Uterus (tissue), 4 donors: ENCODE data around the gene USP10. TPM values are rescaled to one million over a fixed set of nuclear protein-coding genes. Genes with fewer than 3 reads are reported as not detected.

Source experiments
- DNase-seq, 2 donors: peaks; one replicate each; pipeline ENCODE4 v3.0.0-alpha.2; 2019 to 2020
- H3K27ac ChIP-seq, 2 donors: fragments of 200-600 bp; sonication (generic); 1 replicate in 1 of 2; 2 replicates in 1 of 2; pipeline ENCODE4 v1.5.1; 2016 to 2018
- H3K27me3 ChIP-seq, 2 donors: fragments of 200-600 bp; sonication (generic); one replicate each; pipeline ENCODE4 v1.5.1; 2018 to 2019; ENCODE audit warnings: control low read depth in 1 of 2
- H3K36me3 ChIP-seq, 2 donors: fragments of 200-600 bp; sonication (generic); one replicate each; pipeline ENCODE4 v1.5.1; 2019; ENCODE audit warnings: control low read depth in 1 of 2
- H3K4me1 ChIP-seq, 2 donors: fragments of 200-600 bp; sonication (generic); one replicate each; pipeline ENCODE4 v1.5.1; 2018 to 2019; ENCODE audit warnings: control low read depth in 1 of 2
- H3K4me3 ChIP-seq, 2 donors: fragments of 200-600 bp; sonication (generic); 1 replicate in 1 of 2; 2 replicates in 1 of 2; pipeline ENCODE4 v1.5.1; 2018 to 2019; ENCODE audit warnings: mild to moderate bottlenecking in 1 of 2
- H3K9me3 ChIP-seq, 2 donors: fragments of 200-600 bp; sonication (generic); one replicate each; pipeline ENCODE4 v1.5.1; 2019; ENCODE audit warnings: control low read depth in 1 of 2
- POLR2A ChIP-seq, 2 donors: fragments of 450-650 bp; IDR thresholded peaks; one replicate each; pipeline ENCODE4 v1.6.1; 2016; ENCODE audit warnings: antibody characterized with exemption in 2 of 2, mild to moderate bottlenecking in 1 of 2, moderate library complexity in 1 of 2
- intact Hi-C: fragments of 100-400 bp; cut with DNase I; formaldehyde crosslinking; loops from one replicate; pipeline ENCODE4 v1.15.1; 2023; ENCODE audit warnings: low total_unique reads
- total RNA-seq, 4 donors: library from RNA; depleted of rRNA in 3 of 4; stranded (reverse); fragments of >200 nt in 3 of 4; gene quantifications; one replicate each; pipeline versions ENCODE4 v1.1.0 to v1.2.4, GENCODE V29; 2014 to 2023
- TF ChIP-seq, protein P1 (sequence below), 4 experiments: fragments of 200-600 bp in 2 of 4; fragments of 450-650 bp in 2 of 4; sonication (generic) in 2 of 4; IDR thresholded peaks; one replicate each; pipeline ENCODE4 v1.5.1; 2016 to 2019; ENCODE audit warnings: antibody characterized with exemption in 4 of 4, mild to moderate bottlenecking in 2 of 4, moderate library complexity in 1 of 4
- donor health status: DM: yes; HTN: yes; CAD: no.

USP10 gene
- total RNA-seq, 4 donors from 2014 or later, result 12.6 to 83.3 (median 44.2) TPM

DNA sequence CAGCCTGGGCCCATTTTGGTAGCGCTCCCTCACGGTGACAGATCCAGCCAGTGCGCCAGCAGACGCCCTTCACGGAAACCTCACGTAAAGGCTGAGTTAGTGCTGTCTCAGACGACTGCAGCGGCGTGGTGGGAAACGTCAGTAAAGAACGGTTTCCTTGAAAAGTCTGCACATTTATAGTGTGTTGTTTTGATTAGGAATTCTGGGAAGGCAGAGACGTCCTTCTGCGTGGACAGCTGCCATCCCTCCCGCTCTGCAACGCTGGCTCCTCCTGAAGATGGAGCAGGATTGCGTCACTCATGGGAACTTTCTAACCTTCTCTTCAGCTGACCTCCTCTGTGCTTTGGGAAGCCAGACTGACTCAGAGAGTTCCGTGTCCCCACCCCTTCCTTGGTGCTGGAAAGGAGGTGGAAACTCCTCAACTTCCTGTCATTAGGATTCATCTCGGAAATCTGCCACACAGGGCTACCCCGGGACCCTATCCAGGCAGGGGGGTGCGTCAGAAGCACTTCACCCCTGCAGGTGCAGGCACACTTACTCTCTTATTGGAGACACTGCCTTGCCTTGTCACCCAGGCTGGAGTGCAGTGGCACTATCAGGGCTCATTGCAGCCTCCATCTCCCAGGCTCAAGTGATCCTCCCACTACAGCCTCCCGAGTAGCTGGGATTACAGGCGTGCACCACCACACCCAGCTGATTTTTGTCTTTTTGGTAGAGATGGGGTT is 95.7 kb downstream of the USP10 start:
- Histone ChIP-seq H3K27ac (peak overlapping the region; percentile 78 to 80), H3K4me1 (no peaks in the 10 kb centered on the region), H3K27me3 (no peaks in the 10 kb centered on the region), H3K9me3 (no peaks in the 10 kb centered on the region), H3K36me3 (no peaks in the 10 kb centered on the region), H3K4me3 (peak overlapping the region in 1 of 2 donors; percentile 2)
- intact Hi-C loops, result no loop called here
- TF ChIP-seq, protein P1, sequence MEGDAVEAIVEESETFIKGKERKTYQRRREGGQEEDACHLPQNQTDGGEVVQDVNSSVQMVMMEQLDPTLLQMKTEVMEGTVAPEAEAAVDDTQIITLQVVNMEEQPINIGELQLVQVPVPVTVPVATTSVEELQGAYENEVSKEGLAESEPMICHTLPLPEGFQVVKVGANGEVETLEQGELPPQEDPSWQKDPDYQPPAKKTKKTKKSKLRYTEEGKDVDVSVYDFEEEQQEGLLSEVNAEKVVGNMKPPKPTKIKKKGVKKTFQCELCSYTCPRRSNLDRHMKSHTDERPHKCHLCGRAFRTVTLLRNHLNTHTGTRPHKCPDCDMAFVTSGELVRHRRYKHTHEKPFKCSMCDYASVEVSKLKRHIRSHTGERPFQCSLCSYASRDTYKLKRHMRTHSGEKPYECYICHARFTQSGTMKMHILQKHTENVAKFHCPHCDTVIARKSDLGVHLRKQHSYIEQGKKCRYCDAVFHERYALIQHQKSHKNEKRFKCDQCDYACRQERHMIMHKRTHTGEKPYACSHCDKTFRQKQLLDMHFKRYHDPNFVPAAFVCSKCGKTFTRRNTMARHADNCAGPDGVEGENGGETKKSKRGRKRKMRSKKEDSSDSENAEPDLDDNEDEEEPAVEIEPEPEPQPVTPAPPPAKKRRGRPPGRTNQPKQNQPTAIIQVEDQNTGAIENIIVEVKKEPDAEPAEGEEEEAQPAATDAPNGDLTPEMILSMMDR (IDR thresholded peaks at IDR 0.05), result no peak
- TF ChIP-seq POLR2A (IDR thresholded peaks at IDR 0.05), result peak in 1 of 2 donors; percentile 45
- DNase-seq, result peak; percentile 90 to 94

DNA sequence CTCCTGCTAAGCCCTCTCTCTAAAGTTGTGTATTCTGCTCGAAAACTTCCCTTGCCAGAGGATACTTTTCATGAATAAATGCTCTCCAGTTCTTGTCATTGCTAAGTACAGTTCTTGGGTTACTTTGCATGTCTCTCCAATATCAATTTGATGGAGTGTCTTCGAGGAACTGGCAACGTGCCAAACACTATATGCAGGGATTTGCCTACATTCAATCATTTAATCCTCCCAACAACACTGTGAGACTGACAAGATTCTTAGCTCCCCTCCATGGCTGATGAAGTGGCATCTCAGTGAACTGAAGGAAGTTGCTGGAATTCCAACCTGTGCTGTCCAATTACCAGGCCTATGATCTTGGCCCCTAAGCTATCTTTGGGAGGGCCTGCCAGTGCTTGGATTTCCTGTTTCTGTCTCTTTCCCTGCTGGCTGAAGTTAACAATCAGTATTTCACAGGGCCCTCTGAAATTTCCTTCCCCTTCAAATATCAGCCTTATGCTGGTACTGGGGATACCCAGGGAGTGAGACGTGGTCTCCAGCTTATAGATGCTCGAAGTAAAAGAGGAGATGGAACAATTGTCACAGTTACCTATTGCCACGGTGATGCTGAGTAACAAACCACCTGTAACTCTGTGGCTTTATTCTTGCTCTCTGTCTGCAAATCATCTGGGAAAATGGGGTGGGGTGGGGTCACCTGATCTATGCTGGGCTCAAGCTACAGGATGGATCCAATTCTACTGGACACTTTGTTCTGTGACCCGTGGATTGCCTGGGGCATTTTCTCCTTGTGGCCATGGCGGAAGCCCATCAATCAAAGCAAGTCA is 100.6 kb downstream of the USP10 start:
- Histone ChIP-seq H3K9me3 (no peaks in the 10 kb centered on the region), H3K27me3 (no peaks in the 10 kb centered on the region), H3K4me1 (no peaks in the 10 kb centered on the region), H3K36me3 (no peaks in the 10 kb centered on the region), H3K27ac (no peak overlapping the region), H3K4me3 (no peak overlapping the region)
- no peak for DNase-seq
- TF ChIP-seq POLR2A (IDR thresholded peaks at IDR 0.05), result no peak
- TF ChIP-seq, protein P1 (IDR thresholded peaks at IDR 0.05), result no peak
- intact Hi-C loops, result no loop called here

DNA sequence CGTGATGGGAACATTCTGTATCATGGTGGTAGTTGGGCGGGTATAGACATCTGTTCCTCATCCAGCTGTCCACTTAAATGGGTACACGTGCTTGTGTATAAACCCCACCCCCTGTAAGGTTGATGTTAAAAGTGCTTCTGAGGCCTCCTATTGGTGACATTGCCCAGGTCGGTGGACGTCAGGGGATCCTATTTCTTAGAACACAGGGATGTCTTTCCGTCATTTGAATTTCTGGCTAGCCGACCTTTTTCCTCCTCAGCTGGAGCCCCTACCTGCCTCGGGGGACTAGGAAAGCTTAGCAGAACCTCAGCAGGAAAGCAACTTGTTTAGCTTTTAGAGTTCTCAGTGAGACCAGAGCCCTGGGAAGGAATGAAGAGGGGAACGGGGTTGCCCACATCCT is 103.3 kb downstream of the USP10 start:
- H3K27ac ChIP-seq, result no peak overlapping the region
- no peaks in the 10 kb centered on the region for H3K36me3 ChIP-seq
- intact Hi-C loops, result no loop called here
- DNase-seq, result no peak
- no peaks in the 10 kb centered on the region for H3K27me3 ChIP-seq
- no peaks in the 10 kb centered on the region for H3K9me3 ChIP-seq
- TF ChIP-seq, protein P1 (IDR thresholded peaks at IDR 0.05), result no peak
- TF ChIP-seq POLR2A (IDR thresholded peaks at IDR 0.05), result no peak
- no peak overlapping the region for H3K4me3 ChIP-seq
- no peaks in the 10 kb centered on the region for H3K4me1 ChIP-seq

DNA sequence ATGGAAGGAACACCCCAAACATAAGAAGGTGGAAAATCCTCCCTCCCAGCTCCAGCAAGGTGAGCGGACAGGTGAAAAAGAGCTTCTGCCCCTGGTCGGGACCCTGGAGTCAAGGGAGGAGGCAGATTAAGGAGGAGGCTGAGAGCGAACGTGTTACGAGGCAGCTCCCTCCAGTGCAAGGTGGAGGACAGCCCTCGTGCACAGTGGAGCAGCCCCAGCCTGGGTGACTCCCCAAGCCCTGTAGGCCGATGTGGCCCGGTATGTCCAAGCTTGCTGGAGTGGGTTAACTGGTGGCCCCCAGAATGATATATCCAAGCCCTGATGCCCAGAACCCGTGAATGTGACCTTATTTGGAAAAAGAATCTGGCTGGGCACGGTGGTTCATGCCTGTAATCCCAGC is 104.5 kb downstream of the USP10 start:
- Histone ChIP-seq H3K4me3 (no peak overlapping the region), H3K36me3 (no peaks in the 10 kb centered on the region), H3K27me3 (no peaks in the 10 kb centered on the region), H3K9me3 (no peaks in the 10 kb centered on the region), H3K4me1 (no peaks in the 10 kb centered on the region), H3K27ac (no peak overlapping the region)
- no peak for DNase-seq
- intact Hi-C loops, result no loop called here
- TF ChIP-seq, protein P1 (IDR thresholded peaks at IDR 0.05), result no peak
- TF ChIP-seq POLR2A (IDR thresholded peaks at IDR 0.05), result no peak
